Uterus (tissue), 2 donors: ENCODE measurements around the gene WNT2.

ENCODE experiments used
- POLR2A ChIP-seq, 2 donors: fragments of 450-650 bp; IDR thresholded peaks; one replicate each; pipeline ENCODE4 v1.6.1; 2016; ENCODE audit warnings: antibody characterized with exemption in 2 of 2, mild to moderate bottlenecking in 1 of 2, moderate library complexity in 1 of 2
- TF ChIP-seq, protein P1 (sequence below), 4 experiments: fragments of 200-600 bp in 2 of 4; fragments of 450-650 bp in 2 of 4; sonication (generic) in 2 of 4; IDR thresholded peaks; one replicate each; pipeline ENCODE4 v1.5.1; 2016 to 2019; ENCODE audit warnings: antibody characterized with exemption in 4 of 4, mild to moderate bottlenecking in 2 of 4, moderate library complexity in 1 of 4

DNA sequence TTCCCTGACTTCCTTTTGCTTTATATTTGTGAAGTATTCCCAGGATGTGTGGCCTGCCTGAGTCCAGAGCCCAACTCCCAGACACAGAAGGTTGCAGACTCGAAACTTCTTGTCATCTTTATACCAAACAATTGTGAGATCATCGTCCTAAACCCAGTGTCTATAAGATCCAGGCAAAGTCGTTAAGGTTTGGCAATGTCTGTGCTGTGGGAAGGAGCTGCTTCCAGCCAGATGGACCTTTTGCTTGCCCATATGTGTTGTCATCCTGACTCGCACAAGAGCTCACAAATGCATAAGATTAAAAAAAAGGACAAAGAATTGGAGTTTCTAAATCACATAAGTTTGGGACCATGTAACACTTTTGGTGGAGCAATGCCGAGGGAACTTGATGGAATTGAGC is 37.0 kb downstream of the WNT2 start:
- TF ChIP-seq, protein P1, sequence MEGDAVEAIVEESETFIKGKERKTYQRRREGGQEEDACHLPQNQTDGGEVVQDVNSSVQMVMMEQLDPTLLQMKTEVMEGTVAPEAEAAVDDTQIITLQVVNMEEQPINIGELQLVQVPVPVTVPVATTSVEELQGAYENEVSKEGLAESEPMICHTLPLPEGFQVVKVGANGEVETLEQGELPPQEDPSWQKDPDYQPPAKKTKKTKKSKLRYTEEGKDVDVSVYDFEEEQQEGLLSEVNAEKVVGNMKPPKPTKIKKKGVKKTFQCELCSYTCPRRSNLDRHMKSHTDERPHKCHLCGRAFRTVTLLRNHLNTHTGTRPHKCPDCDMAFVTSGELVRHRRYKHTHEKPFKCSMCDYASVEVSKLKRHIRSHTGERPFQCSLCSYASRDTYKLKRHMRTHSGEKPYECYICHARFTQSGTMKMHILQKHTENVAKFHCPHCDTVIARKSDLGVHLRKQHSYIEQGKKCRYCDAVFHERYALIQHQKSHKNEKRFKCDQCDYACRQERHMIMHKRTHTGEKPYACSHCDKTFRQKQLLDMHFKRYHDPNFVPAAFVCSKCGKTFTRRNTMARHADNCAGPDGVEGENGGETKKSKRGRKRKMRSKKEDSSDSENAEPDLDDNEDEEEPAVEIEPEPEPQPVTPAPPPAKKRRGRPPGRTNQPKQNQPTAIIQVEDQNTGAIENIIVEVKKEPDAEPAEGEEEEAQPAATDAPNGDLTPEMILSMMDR (IDR thresholded peaks at IDR 0.05) = no peak
- TF ChIP-seq POLR2A (IDR thresholded peaks at IDR 0.05) = no peak
